Measurements from ENCODE around the gene GRHL1. TPM values are rescaled to one million over a fixed set of nuclear protein-coding genes. Genes with fewer than 3 reads are reported as not detected.

Gene GRHL1
- total and polyA plus RNA-seq, 9 of the 15 experiments (the other 6 are each of a cell fraction or from before 2014, with no cell fraction given): 1.7 to 6.1 (median 4.7) TPM

- FAIRE-seq: no peak
- H3K27ac ChIP-seq (ENCODE audit: extremely low read depth, low read depth, low read length): no peak overlapping the region
- ChIA-PET POLR2A (no interaction called here), CTCF (ENCODE audit: low intra/inter-chr PET ratio) (no interaction called here)
- ATAC-seq: no peak
- H3K4me1 ChIP-seq (replicated peaks in 1 of 2; ENCODE audit: control insufficient read depth in 2 of 2, insufficient read depth in 2 of 2, low read length in 2 of 2): peaks cover 0 to 3% of the 10 kb centered on the region in 2 experiments; a peak in 1 of 5 replicates
- no peaks in the 10 kb centered on the region for H3K79me2 ChIP-seq (ENCODE audit: control insufficient read depth, insufficient read depth, low read length)
- in situ Hi-C loops (cut with MboI): no loop called here
- H3K9me1 ChIP-seq (ENCODE audit: control insufficient read depth, insufficient read depth, low read length): no peaks in the 10 kb centered on the region
- no peak overlapping the region for H2AFZ ChIP-seq (ENCODE audit: low read depth, low read length)
- intact Hi-C loops (cut with micrococcal nuclease): no loop called here
- H4K20me1 ChIP-seq (replicated peaks; ENCODE audit: control insufficient read depth, insufficient read depth, low read length): no peaks in the 10 kb centered on the region
- no peak overlapping the region for H3K4me3 ChIP-seq
- no peaks in the 10 kb centered on the region for H3K9me3 ChIP-seq (replicated peaks; ENCODE audit: control insufficient read depth, insufficient read depth, low read depth, low read length)
- no peak overlapping the region for H3K9ac ChIP-seq (ENCODE audit: insufficient read depth in 1 of 2, low read depth in 2 of 2, low read length in 2 of 2)
- no peaks in the 10 kb centered on the region for H3K27me3 ChIP-seq (ENCODE audit: control insufficient read depth in 2 of 2, insufficient read depth in 2 of 2, low read length in 2 of 2)
- H3K4me2 ChIP-seq (ENCODE audit: insufficient read depth, low read length): no peak overlapping the region
- DNase-seq (ENCODE audit: extremely low read depth in 1 of 4, low spot score in 3 of 4): no peak
- no TSS peak for BruUV-seq (replicated peaks)
- 66% methylated on average over 11 of the region's 11 CpGs for WGBS (ENCODE audit: insufficient coverage, low coverage, missing lambda C conversion rate)
- peaks cover 5% of the 10 kb centered on the region; the same call in 1 of the 3 replicates for H3K36me3 ChIP-seq (ENCODE audit: control insufficient read depth, insufficient read depth, low read length)
- TF ChIP-seq MCM5 (IDR thresholded peaks at IDR 0.05; ENCODE audit: low read depth): no peak
- TF ChIP-seq NR2C2 (CRISPR knock-in tag; IDR thresholded peaks at IDR 0.05): no peak
- TF ChIP-seq NR2C2 (tag; IDR thresholded peaks at IDR 0.05): no peak
- no peak for TF ChIP-seq E2F3 (CRISPR knock-in tag; IDR thresholded peaks at IDR 0.05)
- TF ChIP-seq ZBTB43 (CRISPR knock-in tag; IDR thresholded peaks at IDR 0.05): no peak
- no peak for TF ChIP-seq SRSF7 (optimal IDR thresholded peaks at IDR 0.05; ENCODE audit: low read depth, low read length)
- no peak for TF ChIP-seq ZMIZ1 (IDR thresholded peaks at IDR 0.05; ENCODE audit: low read depth in 2 of 2, low read length in 2 of 2)
- no peak for TF ChIP-seq KLF10 (CRISPR knock-in tag; IDR thresholded peaks at IDR 0.05)
- TF ChIP-seq CHAMP1 (IDR thresholded peaks at IDR 0.05): no peak
- TF ChIP-seq SP1 (CRISPR knock-in tag; IDR thresholded peaks at IDR 0.05): no peak
- no peak for TF ChIP-seq LCOR (CRISPR knock-in tag; IDR thresholded peaks at IDR 0.05)
- TF ChIP-seq ZNF699 (CRISPR knock-in tag; IDR thresholded peaks at IDR 0.05; ENCODE audit: insufficient replicate concordance): no peak
- TF ChIP-seq DDX20 (tag; IDR thresholded peaks at IDR 0.05; ENCODE audit: low read depth): no peak
- TF ChIP-seq HBP1 (CRISPR knock-in tag; IDR thresholded peaks at IDR 0.05): no peak
- no peak for TF ChIP-seq CEBPB (tag; IDR thresholded peaks at IDR 0.05)
- TF ChIP-seq ZFP36 (IDR thresholded peaks at IDR 0.05; ENCODE audit: low read depth, low read length, partially characterized antibody): no peak
Observed at GRCh38 chr2:9994462-9994861, 43.0 kb downstream of the GRHL1 start.

All from K562 (cell line).